SJCRH30 (cell line): ENCODE data around the gene DBNDD2. TPM values are rescaled to one million over a fixed set of nuclear protein-coding genes. Genes with fewer than 3 reads are reported as not detected.

Source experiments
- DNase-seq, 2 experiments: peaks; one replicate each; pipeline ENCODE4 v3.0.0-alpha.2; 2015 to 2020
- H3K27ac ChIP-seq: fragments of 250-450 bp; sonication (Bioruptor Pico); 2 replicates; pipeline ENCODE4 v1.5.1; 2020; ENCODE audit warnings: mild to moderate bottlenecking, moderate library complexity
- H3K27me3 ChIP-seq: fragments of 250-450 bp; sonication (Bioruptor Pico); 2 replicates; pipeline ENCODE4 v1.5.1; 2020; ENCODE audit warnings: mild to moderate bottlenecking, moderate library complexity
- H3K36me3 ChIP-seq: fragments of 250-450 bp; sonication (Bioruptor Pico); 2 replicates; pipeline ENCODE4 v1.5.1; 2020; ENCODE audit warnings: mild to moderate bottlenecking, moderate library complexity
- H3K4me1 ChIP-seq: fragments of 250-450 bp; sonication (Bioruptor Pico); 2 replicates; pipeline ENCODE4 v1.5.1; 2020; ENCODE audit warnings: mild to moderate bottlenecking, moderate library complexity
- H3K4me3 ChIP-seq: fragments of 250-450 bp; sonication (Bioruptor Pico); 2 replicates; pipeline ENCODE4 v1.5.1; 2020; ENCODE audit warnings: mild to moderate bottlenecking, moderate library complexity
- H3K9me3 ChIP-seq: fragments of 250-450 bp; sonication (Bioruptor Pico); replicated peaks from 2 replicates; pipeline ENCODE4 v1.5.1; 2020; ENCODE audit warnings: mild to moderate bottlenecking, moderate library complexity
- total RNA-seq: library from RNA; depleted of rRNA; stranded (reverse); fragments of >200 nt; shearing (Covaris generic); gene quantifications from 2 replicates; pipeline ENCODE4 v1.2.3, GENCODE V29; 2014

The DBNDD2 gene
- total RNA-seq, 1 experiment from 2014 or later, result 8.1 TPM

DNA sequence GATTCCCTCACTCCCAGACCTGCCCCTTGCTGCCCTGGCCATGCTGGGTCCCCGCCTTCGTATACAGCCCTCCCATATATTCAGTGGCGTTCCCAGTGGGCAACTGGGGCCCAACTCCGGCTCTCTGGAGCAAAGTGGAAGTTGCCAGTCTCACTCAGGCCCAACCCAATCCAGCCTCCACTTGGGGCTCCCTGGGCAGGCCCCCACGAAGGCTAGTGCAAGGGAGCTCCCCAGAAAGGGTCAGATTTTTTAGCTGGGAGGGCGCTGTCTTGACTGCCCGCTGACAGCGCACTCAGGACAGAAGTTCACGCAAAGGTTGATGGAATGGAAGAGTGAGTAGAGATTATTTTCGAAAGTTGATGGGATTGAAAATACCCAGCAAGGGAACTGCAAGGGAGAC, 35.8 kb upstream of the DBNDD2 start:
- H3K27ac ChIP-seq, result no peak overlapping the region
- H3K36me3 ChIP-seq, result peaks cover 4% of the 10 kb centered on the region
- H3K9me3 ChIP-seq, result no peaks in the 10 kb centered on the region
- no peak for DNase-seq
- no peaks in the 10 kb centered on the region for H3K27me3 ChIP-seq
- H3K4me3 ChIP-seq, result no peak overlapping the region
- no peaks in the 10 kb centered on the region for H3K4me1 ChIP-seq

DNA sequence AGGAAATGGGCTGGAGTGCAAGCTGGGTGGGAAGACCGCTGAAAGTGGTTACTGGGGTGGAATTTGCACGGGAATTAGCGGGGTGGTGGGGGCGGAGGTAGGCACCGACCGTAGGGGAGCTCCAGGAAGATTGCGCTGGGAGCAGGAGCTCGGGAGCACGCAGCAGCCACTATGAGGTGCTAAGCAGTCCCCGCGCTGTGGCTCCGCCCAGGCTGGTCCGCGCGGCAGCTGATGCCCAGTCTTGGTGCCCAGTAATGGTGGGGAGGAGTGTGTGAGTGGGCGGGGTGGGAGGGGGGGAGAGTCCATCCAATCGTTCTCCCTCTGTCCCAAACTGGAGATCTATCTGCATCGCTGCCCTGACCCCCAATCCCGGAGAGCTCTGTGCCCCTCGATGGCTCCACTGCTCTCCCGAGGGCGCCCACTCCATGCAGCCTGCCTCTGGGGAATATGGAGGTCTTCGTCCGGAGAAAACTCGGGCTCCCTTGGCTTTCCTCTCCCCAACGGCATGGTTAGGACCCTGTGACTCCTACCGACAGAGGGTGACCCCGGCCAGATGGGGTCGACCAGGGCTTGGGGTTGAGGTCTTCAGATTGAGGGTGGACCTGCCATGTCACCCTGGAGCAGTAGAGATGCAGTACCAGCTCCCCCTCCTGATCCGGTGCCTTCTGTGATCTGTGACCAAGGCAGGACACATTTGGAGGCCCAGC, 35.3 kb upstream of the DBNDD2 start:
- H3K9me3 ChIP-seq, result no peaks in the 10 kb centered on the region
- peaks cover 2% of the 10 kb centered on the region; the same call in 1 of the 2 replicates for H3K36me3 ChIP-seq
- DNase-seq, result no peak
- H3K27me3 ChIP-seq, result no peaks in the 10 kb centered on the region
- no peaks in the 10 kb centered on the region for H3K4me1 ChIP-seq
- H3K4me3 ChIP-seq, result no peak overlapping the region
- no peak overlapping the region for H3K27ac ChIP-seq

DNA sequence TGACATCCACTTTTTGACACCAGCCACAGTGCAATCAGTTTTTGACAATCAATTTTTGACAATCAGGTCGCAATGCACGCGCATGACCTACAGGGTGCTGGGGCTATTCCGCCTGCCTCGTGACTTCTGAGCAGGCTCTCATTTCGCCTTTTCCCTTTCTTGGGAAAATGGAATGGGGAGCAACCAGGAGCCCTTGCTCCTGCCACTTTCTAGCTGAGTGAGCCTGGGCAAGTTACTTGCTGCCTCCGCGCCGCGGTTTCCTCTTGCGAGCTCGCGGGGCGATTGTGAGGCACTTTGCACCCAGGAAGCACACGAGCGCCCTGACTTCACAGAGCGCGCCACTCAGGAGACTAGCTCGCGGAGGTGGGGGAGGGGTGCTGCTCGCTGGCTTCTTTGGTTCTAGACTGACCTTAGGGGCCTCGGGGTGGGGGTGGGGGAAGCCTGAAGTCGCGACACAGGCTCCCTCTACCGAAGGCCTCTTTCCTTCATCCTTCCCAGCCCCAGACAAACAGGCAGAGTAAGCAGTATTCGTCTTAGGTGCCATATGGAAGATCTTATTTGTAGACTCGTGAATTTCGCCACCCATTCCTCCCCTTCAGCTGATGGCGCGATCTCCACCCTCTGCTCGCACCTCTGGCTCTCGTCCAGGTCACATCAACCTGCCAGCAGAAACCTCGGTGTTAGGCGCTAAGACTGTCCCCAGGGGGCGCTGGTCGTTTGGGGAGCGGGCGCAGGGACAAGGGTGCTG, 34.6 kb upstream of the DBNDD2 start:
- peaks cover 2% of the 10 kb centered on the region; the same call in 1 of the 2 replicates for H3K36me3 ChIP-seq
- H3K27ac ChIP-seq, result no peak overlapping the region
- H3K4me3 ChIP-seq, result no peak overlapping the region
- no peaks in the 10 kb centered on the region for H3K4me1 ChIP-seq
- DNase-seq, result peak; percentile 49 to 54
- no peaks in the 10 kb centered on the region for H3K27me3 ChIP-seq
- no peaks in the 10 kb centered on the region for H3K9me3 ChIP-seq

DNA sequence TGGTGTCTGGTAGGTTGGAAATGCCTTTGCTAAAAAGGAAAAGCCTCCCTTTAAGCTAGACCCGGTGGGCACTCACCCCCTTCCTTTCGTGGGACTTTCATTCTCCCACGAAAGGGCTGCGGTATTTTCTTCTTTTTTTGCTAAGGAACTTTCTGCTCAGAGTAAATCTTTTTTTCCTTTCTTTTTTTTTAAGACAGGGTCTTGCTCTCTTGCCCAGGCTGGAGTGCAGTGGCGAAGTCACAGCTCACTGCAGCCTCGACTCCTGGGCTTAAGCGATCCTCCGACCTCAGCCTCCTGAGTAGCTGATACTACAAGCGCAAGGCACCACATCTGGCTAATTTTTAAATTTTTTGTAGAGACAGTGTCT, 34.0 kb upstream of the DBNDD2 start:
- Histone ChIP-seq H3K27ac (no peak overlapping the region), H3K9me3 (no peaks in the 10 kb centered on the region), H3K36me3 (peaks cover 2% of the 10 kb centered on the region; the same call in 1 of the 2 replicates), H3K27me3 (no peaks in the 10 kb centered on the region), H3K4me1 (no peaks in the 10 kb centered on the region), H3K4me3 (no peak overlapping the region)
- no peak for DNase-seq

DNA sequence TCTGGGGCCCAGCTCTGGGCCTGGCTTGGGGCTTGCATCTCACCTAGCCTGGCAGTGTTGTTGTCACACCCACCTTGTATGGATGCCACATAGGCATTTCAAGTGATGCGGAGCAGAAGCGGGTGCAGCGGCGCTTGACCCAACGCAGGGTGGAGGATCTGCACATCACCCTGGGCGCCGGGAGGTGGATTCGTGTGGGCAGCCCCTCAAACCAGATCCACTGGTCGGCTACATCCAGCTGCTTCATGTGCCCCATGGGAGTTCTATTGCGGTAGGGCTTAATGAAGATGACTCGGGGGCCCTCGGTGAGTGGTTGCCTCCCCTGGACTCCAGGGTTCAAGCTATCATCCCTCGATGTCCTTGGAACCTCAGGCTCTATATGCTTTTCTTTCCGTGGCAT, 33.1 kb upstream of the DBNDD2 start:
- Histone ChIP-seq H3K27ac (no peak overlapping the region), H3K36me3 (peaks cover 2% of the 10 kb centered on the region; the same call in 1 of the 2 replicates), H3K9me3 (no peaks in the 10 kb centered on the region), H3K4me3 (no peak overlapping the region), H3K4me1 (no peaks in the 10 kb centered on the region), H3K27me3 (no peaks in the 10 kb centered on the region)
- no peak for DNase-seq

DNA sequence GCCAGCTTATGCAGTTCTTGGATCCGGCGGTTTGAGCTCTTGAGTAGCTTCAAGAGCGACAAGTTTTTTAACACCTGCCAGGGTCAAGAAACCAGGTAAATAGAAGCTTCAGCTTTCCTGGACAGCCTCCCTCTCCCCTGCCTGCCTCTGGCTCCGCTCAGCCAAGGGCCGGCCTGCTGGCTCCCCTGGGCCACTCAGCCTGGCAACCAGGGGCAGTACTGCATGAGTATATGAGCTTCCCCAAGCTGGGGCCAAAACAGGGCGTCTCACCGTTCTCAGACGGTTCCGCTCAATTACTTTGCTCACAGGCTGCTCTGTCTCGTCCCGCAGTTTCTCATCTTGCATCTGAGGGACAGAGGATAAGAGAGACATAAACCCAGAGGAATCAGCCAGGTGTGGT, 30.8 kb upstream of the DBNDD2 start:
- H3K27ac ChIP-seq, result no peak overlapping the region
- no peaks in the 10 kb centered on the region for H3K36me3 ChIP-seq
- DNase-seq, result no peak
- H3K27me3 ChIP-seq, result no peaks in the 10 kb centered on the region; the same call in 1 of the 2 replicates
- no peaks in the 10 kb centered on the region for H3K4me1 ChIP-seq
- no peak overlapping the region for H3K4me3 ChIP-seq
- no peaks in the 10 kb centered on the region for H3K9me3 ChIP-seq

DNA sequence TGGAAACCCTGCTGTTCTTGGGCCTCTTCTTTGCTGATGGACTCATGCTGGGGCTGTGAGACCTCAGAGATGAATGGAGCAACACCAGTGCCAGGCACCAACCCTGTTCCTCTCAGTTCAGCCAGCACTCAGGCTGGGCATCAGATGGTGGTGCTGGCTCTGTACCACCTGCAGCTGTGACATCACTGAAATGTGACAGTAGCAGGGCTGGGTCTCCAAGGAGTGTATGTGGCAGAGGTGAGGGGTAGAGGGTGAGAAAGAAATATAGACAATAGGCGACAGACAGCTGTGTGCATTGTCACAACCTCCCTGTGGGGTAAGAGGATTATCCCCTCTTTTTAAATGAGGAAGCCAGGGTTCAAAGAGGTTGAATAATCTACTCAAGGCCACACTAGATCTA, 29.9 kb upstream of the DBNDD2 start, which contains the start of gene TP53TG5:
TSS of gene TP53TG5 (minus strand) at position 135 of the 400 bp plus-strand sequence. CDS start at position 46, 89 bp downstream.
- Histone ChIP-seq H3K27me3 (no peaks in the 10 kb centered on the region; the same call in 1 of the 2 replicates), H3K9me3 (no peaks in the 10 kb centered on the region), H3K4me3 (no peak within 1 kb of the TSS), H3K36me3 (no peaks in the 10 kb centered on the region), H3K27ac (no peak within 1 kb of the TSS), H3K4me1 (no peaks in the 10 kb centered on the region)
- DNase-seq, result no peak

DNA sequence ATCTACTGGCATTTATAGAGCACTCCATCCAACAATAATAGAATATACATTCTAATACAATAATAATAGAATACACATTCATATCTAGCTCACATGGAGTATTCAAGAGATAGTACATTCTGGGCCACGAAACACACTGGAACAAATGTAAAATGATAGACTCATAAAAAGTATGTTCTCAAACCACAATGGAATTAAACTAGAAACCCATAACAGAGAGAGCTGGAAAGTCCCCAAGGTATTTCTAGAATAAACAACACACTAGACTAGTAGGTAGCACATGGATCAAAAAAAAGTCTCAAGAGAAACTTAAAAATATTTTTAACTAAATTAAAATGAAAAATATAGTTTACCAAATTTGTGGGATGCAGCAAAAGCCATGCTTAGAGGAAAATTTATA, 20.8 kb upstream of the DBNDD2 start:
- no peak overlapping the region for H3K27ac ChIP-seq
- H3K36me3 ChIP-seq, result no peaks in the 10 kb centered on the region
- H3K4me3 ChIP-seq, result no peak overlapping the region
- no peaks in the 10 kb centered on the region for H3K4me1 ChIP-seq
- H3K9me3 ChIP-seq, result no peaks in the 10 kb centered on the region
- no peaks in the 10 kb centered on the region; the same call in 1 of the 2 replicates for H3K27me3 ChIP-seq
- no peak for DNase-seq

DNA sequence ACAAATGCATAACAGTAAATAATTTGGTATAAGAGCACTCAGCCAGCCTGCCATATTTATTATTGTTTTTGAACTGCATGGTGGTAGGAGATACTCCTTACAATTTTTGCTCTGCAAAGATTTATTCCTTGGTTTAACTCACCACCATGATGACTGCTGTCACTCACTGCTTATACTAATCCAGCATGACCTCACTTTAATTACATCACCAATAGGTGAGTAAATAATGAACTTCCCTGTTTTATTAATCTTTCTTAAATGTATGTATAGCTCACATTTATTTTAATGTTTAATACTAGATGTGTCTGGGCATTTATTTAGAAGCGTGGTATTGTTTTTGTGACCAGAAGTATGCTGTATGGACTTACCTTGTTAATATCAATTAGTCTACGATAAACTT, 17.2 kb upstream of the DBNDD2 start:
- H3K9me3 ChIP-seq, result no peaks in the 10 kb centered on the region
- H3K27me3 ChIP-seq, result no peaks in the 10 kb centered on the region
- no peak for DNase-seq
- no peaks in the 10 kb centered on the region for H3K4me1 ChIP-seq
- H3K36me3 ChIP-seq, result no peaks in the 10 kb centered on the region
- H3K27ac ChIP-seq, result no peak overlapping the region
- H3K4me3 ChIP-seq, result no peak overlapping the region

DNA sequence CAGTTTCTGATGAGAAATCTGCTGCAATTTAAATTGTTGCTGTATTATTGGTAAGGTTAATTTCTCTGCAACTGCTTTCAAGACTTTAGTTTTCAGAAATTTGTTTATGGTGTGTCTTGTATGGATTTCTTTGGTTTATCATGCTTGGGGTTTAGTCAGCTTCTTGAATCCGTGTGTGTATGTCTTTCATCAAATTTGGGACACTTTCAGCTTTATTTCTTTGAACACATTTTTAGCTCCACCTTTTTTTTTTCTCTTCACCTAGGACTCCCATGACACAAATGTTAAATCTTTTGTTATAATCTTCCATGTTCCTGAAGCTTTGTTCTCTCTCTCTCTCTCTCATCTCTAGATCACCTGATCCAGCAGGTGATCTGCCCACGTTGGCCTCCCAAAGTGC, 16.5 kb upstream of the DBNDD2 start:
- no peaks in the 10 kb centered on the region for H3K36me3 ChIP-seq
- DNase-seq, result no peak
- no peaks in the 10 kb centered on the region for H3K9me3 ChIP-seq
- H3K4me3 ChIP-seq, result no peak overlapping the region
- no peaks in the 10 kb centered on the region for H3K4me1 ChIP-seq
- no peak overlapping the region for H3K27ac ChIP-seq
- H3K27me3 ChIP-seq, result no peaks in the 10 kb centered on the region

DNA sequence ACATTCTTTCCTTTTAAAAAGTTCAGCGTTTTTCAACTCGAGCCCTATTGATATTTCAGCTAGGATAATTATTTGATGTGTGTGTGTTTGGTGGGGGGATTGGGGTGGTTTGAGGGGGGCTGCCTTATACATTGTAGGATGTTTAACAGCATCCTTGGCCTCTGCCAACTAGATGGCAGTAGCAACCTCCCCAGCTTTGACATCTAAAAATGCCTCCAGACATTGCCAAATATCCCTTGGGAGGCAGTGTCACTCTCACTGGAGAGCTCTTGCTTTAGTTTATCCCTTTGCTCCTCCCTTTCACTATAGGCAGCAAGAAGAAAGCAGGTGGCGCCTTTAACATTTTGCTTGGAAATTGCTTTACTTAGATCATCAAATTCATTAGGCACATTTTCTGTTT, 15.4 kb upstream of the DBNDD2 start:
- DNase-seq, result no peak
- Histone ChIP-seq H3K27ac (no peak overlapping the region), H3K4me3 (no peak overlapping the region)

DNA sequence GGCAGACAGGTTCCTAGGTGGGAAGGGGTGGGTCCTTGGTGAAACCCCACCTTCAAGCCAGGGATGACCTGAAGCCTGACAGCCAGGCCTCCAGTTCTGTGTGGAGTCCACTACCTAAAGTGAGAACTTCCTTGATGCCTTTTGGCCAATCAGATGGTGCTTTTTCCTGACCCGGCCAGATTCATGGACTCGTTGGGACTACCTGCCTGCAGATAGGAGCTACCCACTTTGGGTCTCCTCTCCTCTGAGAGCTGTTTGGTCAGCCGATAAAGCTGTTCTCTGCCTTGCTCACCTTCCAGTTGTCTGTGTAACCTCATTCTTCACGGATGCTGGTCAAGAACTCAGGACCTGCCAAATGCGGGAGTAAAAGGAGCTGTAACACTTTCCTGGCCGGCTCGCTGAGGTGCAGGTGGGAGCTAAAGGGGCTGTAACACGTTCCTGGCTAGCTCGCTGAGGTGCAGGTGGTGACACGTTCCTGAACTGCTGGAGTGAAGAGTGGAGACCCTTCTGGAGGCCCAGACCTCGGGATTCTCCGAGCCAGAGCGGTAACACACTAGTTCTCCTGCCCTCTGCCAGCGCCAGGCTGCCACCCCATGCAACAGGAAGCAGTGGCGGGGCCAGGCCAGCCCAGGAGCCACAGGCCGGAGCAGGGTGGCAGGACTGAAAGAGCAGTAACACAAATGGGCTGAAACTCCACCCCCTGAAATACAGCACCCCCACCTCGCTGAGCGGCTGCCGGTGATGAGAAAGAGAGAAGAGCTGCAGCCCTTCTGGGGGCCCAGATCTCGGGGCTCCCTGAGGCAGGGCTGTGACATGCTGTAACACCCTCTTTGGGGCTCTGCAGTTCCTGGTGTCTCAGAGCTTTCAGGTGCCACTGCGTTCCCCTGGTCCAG, 13.6 kb upstream of the DBNDD2 start:
- Histone ChIP-seq H3K27ac (no peak overlapping the region), H3K36me3 (no peaks in the 10 kb centered on the region), H3K4me1 (no peaks in the 10 kb centered on the region), H3K27me3 (no peaks in the 10 kb centered on the region), H3K4me3 (no peak overlapping the region), H3K9me3 (peaks cover 1% of the 10 kb centered on the region; the same call in 1 of the 2 replicates)
- DNase-seq, result no peak

More for the DNA sequence above, 15.4 kb upstream of the DBNDD2 start:
- Histone ChIP-seq H3K9me3 (no peaks in the 10 kb centered on the region), H3K4me1 (no peaks in the 10 kb centered on the region), H3K36me3 (no peaks in the 10 kb centered on the region), H3K27me3 (no peaks in the 10 kb centered on the region)

DNA sequence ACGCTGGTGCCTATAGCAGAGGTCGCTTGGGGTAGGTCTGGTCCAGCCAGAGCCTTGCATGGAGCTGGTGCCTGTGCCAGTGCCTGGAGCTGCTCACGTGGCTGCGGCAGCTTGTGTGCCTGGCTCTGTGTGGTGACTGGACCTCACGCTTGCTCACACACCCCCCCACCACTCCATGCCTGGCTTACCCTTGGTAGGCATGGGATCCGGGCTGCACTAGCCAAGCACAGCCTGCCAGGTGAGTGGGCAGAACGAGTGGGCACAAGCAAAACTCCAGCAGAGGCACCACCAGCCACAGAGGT, 13.0 kb upstream of the DBNDD2 start:
- no peaks in the 10 kb centered on the region for H3K27me3 ChIP-seq
- no peak overlapping the region for H3K27ac ChIP-seq
- no peaks in the 10 kb centered on the region for H3K36me3 ChIP-seq
- H3K4me3 ChIP-seq, result no peak overlapping the region
- H3K4me1 ChIP-seq, result no peaks in the 10 kb centered on the region
- DNase-seq, result no peak
- H3K9me3 ChIP-seq, result peaks cover 7% of the 10 kb centered on the region; the same call in 1 of the 2 replicates

DNA sequence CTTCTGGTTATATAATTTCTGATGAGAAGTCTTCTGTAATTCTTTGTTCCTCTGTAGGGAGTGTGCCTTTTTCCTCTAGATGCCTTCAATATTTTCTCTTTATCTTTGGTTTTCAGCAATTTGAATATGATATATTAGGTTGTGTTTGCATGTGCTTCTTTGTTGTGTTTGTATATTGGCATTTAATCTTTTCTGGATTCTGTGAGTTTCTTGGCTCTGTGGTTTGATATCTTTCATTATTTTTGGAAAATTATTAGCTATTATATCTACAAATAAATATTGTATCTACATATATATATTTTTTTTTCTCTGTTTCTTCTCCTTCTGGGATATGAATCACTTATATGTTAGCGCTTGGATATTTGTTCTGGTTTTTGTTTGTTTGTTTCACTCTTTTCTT, 9.1 kb upstream of the DBNDD2 start:
- H3K36me3 ChIP-seq, result no peaks in the 10 kb centered on the region
- no peak overlapping the region for H3K4me3 ChIP-seq
- DNase-seq, result no peak
- no peaks in the 10 kb centered on the region for H3K4me1 ChIP-seq
- peaks cover 8% of the 10 kb centered on the region; the same call in 1 of the 2 replicates for H3K9me3 ChIP-seq
- H3K27me3 ChIP-seq, result no peaks in the 10 kb centered on the region
- no peak overlapping the region for H3K27ac ChIP-seq
